ENCODE results near the gene NCOA7.

Gene NCOA7

DNA sequence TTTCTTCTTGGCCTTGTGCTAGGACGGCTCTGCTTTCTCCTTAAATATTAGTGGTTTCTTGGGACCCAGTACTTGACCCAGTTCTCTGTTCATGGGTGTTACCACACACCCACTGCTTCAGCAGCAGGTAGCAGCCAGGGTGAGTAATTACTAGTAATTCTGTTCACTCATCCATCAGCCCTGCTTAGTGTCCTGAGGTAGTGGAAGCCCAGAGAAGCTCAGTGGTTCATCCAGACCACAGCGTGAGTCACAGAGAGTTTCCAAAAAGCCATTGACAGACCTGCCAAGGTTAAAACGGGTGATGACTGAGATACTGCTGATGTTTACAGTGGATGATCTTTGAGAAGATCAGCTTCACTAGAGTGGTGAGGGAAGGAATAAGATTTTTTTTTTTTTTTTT is 114.1 kb downstream of the NCOA7 start:
- TF ChIP-seq GATA3 (IDR thresholded peaks at IDR 0.05; ENCODE audit: low read depth, low read length) (no peak), GATA2 (IDR thresholded peaks at IDR 0.05; ENCODE audit: low read depth, low read length) (no peak)

DNA sequence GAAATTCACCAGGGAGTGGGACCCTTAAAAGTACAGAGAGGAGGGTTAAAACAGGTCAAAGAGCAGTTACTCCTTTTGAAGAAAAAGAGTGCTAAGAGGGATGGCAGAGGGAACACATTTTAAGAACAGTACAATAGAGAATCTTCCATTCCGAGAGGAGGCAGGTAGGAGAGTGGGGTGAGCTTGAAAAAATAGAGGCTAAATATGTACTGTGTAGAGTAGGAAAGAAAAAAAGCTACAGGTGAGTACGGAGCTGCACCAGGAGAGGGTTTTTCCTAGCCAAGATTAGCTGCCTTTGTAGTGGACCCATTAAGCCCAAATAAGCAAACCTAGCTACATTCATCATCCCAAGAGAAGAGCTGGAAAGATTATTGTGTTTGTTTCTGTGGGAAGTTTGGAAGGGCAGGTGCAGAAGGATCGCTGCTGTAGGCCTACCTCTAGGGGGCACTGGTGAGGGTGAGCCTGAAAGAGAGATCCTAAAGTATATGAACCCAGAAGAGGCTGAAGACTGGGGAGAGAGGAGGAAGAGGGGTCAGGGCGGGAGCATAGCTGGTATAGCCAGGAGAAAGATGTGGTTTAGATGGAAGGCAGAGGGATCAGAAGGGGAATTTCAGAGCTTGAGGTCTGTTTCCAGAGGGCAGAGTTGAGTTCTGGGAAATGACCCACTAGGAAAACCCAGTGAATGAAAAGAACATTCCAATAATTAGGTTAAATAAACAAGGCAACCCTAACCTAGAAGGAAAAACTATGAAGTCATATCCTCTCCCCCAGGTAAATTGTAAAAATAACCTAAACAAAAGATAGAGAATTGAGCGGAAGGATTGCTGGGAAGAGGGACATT is 115.6 kb downstream of the NCOA7 start:
- TF ChIP-seq GATA3 (IDR thresholded peaks at IDR 0.05; ENCODE audit: low read depth, low read length) (no peak), GATA2 (IDR thresholded peaks at IDR 0.05; ENCODE audit: low read depth, low read length) (no peak)

DNA sequence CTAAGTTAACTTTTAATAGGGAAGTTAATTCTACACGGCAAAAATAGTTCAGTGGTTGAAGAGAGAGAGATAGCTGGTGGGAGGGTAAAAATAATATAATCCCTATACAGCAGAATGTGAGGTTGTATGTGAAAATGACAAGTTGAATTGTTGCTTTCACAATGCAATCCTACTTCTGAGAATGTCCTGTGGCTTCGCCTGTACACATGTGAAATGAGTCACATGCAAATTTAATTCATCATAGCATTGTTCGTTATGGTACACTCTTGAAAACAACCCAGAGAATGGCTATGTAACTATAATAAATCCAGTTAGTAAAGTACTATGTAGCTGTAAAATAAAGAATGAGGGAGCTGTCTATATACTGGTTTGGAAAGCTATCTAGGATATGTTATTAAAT is 119.8 kb downstream of the NCOA7 start:
- no peak for TF ChIP-seq GATA2 (IDR thresholded peaks at IDR 0.05; ENCODE audit: low read depth, low read length)
- no peak for TF ChIP-seq GATA3 (IDR thresholded peaks at IDR 0.05; ENCODE audit: low read depth, low read length)

DNA sequence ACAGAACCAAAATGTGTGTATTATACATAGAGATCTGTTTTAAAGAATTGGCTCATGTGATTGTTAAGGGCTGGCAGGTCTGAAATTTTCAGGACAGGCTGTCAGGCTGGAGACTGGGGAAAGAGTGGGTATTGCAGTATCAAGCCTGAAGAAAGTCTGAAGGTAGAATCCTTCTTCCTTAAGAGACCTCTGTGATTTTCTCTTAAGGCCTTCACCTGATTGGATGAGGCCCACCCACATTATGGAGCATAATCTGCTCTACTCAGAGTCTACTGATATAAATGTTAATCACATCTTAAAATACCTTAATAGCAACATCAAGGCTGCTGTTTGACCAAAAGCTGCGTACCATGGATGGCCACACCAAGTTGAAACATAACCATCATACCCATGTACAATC is 122.4 kb downstream of the NCOA7 start:
- TF ChIP-seq GATA3 (IDR thresholded peaks at IDR 0.05; ENCODE audit: low read depth, low read length) (no peak), GATA2 (IDR thresholded peaks at IDR 0.05; ENCODE audit: low read depth, low read length) (no peak)

DNA sequence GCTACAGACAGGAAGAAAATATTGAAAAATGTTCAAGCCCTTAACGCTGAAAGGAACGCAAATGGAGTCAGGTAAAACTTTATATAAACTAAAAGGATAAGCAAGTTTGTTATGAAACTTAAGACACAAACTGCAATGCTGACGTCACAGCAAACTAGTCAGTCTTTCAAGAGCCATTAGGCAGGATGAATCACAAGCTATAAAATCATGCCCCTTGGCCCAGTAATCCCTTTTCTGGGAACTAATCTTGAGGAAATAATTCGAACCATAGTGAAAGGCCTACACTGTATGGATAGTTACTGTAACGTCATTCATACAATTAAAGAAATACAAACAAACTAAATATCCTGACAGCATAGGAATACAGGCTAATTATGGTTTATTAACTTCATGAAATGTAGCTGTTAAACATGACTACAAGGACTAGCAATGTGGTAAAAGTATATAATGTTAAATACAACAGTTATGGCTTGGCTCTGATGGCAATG is 123.1 kb downstream of the NCOA7 start:
- TF ChIP-seq GATA2 (IDR thresholded peaks at IDR 0.05; ENCODE audit: low read depth, low read length), result no peak

DNA sequence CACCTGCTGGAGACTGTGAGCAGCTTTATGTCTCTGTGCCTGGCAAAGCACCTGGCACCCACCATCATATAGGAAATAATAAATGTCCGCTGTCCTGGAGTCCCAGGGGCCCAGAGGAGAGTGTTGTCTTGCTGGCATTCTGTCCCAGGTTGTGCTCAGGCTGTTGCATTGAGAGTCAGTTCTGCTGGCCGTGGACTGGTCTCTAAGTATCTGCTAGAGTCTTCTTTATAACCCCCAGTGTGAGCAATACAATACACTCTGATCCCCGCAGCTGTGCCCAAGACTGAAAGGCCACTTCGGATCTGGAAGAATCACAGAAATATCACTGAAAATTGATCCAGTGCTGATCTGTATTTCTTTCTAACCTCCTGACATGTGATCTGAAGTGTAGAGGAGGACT is 127.5 kb downstream of the NCOA7 start:
- TF ChIP-seq GATA2 (IDR thresholded peaks at IDR 0.05; ENCODE audit: low read depth, low read length) (no peak), GATA3 (IDR thresholded peaks at IDR 0.05; ENCODE audit: low read depth, low read length) (no peak)

DNA sequence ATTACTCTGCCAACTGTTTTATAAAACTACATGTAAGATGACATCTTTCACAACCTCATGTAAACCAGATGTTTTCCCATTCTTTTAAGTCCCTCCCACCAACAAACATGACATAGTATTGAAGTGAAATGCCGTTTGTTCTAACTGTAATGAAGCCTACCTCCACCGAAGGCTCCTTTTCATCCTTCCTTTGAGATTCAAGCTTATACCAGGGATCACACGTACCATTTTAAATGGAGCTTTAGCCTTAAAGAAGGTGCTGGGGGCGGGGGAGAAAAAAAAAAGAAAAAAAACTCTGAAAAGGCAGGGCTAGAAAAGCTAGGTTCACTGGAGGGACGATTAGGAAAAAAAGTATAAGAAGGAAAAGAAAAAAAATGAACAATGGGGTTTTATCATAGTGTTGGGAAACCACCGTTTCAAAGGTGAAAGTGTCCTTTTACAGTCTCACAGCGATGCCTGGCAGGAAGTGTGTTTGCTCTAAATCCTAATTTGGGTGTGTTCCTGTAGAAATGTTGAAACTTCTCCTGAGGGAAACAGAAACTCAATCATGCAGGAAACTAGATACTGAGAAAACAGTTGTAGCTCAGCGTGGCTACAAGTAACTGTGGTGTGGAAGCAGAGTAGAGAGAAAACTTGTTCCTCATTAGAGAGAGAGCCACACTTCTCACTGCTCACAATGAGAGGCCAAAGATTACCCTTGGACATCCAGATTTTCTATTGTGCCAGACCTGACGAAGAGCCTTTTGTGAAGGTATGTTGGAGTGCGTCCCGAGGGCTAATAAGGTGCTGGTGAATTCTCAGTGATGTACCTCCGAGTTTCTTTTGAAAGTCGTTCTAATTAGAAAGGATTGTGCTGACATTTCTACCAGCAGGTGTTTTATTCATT is 128.2 kb downstream of the NCOA7 start:
- TF ChIP-seq GATA3 (IDR thresholded peaks at IDR 0.05; ENCODE audit: low read depth, low read length) (no peak), GATA2 (IDR thresholded peaks at IDR 0.05; ENCODE audit: low read depth, low read length) (no peak)

DNA sequence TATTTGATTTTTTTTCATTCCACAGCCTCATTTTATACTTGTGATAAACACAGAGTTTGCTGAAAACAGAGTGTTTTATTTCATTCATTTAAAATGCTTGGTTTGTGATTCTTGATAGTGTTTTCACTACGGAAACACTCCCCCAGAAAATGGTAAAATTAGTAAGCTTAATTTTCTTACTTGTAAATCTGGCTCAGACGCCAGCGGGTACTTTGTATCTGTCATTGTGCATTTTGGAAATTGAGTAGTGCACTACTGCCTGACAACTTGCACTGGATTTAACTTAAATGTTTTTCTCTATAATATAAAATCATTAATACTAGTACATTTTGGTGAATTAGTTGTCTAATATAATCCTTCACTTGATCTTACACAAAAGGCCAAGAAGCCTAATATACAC is 128.9 kb downstream of the NCOA7 start:
- no peak for TF ChIP-seq GATA3 (IDR thresholded peaks at IDR 0.05; ENCODE audit: low read depth, low read length)
- no peak for TF ChIP-seq GATA2 (IDR thresholded peaks at IDR 0.05; ENCODE audit: low read depth, low read length)

DNA sequence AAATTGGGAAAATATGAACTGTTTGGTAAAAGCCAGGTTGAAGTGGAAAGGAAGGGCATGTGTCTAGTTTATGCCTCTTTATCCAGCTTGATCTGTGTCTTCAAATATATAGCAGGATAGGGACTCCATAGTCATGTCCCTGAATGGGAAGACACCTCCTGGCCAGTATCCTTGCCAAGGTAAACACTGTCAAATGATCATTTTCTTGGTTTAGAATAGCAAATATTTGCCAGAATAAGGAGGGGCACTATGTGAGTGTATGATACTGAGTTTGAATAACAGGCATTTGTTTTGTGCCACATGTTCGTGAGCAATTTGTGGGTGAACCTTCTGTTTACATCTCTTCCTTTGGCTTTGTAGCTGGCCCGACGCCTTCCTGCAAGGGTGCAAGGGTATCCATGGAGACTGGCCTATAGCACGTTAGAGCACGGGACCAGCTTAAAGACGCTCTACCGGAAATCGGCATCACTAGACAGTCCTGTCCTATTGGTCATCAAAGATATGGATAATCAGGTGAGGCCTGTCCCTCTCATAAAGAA is 131.6 kb downstream of the NCOA7 start:
- no peak for TF ChIP-seq GATA2 (IDR thresholded peaks at IDR 0.05; ENCODE audit: low read depth, low read length)
- TF ChIP-seq GATA3 (IDR thresholded peaks at IDR 0.05; ENCODE audit: low read depth, low read length), result no peak

DNA sequence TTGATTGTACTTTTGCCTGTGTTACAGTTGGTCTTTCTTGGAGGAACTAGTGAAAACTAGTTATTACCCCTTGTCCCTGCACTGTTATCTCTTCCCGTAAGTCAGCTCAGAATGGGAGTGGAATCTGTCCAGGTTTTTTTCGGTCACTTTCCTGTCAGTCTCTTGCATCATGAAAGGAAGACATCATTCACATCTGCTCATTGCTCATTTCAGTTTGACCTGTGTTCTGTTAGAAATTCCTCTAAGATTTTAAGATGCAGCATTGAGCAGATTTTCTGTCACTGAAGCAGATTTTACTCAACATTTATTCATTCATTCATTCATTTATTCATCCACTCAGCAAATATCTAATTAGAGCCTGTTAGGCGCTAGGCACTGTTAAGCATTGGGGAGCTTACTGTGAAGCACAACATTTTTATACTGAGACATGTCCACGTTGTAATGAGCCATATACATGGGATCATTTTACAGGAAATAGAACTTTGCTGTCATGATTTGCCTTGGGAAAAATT is 132.7 kb downstream of the NCOA7 start:
- TF ChIP-seq GATA3 (IDR thresholded peaks at IDR 0.05; ENCODE audit: low read depth, low read length) (no peak), GATA2 (IDR thresholded peaks at IDR 0.05; ENCODE audit: low read depth, low read length) (no peak)

DNA sequence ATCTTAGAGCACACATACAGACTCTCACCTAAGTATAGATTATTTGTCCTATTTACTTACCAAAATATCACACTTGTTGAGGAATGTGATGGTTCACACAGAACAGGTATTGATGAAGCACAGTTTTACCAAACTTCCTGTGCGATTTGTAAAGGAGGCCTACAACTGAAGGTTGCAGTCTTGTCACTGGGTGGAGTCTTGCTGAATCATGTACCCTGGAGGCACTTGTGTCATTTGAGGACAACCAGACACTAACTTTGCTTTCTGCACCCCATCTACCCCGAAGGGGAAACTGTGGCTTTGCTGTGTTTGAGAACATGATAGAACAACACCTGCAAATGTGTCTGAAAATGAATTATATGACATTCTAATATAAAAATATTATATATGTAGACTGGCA is 133.4 kb downstream of the NCOA7 start:
- TF ChIP-seq GATA2 (IDR thresholded peaks at IDR 0.05; ENCODE audit: low read depth, low read length) (no peak), GATA3 (IDR thresholded peaks at IDR 0.05; ENCODE audit: low read depth, low read length) (no peak)

DNA sequence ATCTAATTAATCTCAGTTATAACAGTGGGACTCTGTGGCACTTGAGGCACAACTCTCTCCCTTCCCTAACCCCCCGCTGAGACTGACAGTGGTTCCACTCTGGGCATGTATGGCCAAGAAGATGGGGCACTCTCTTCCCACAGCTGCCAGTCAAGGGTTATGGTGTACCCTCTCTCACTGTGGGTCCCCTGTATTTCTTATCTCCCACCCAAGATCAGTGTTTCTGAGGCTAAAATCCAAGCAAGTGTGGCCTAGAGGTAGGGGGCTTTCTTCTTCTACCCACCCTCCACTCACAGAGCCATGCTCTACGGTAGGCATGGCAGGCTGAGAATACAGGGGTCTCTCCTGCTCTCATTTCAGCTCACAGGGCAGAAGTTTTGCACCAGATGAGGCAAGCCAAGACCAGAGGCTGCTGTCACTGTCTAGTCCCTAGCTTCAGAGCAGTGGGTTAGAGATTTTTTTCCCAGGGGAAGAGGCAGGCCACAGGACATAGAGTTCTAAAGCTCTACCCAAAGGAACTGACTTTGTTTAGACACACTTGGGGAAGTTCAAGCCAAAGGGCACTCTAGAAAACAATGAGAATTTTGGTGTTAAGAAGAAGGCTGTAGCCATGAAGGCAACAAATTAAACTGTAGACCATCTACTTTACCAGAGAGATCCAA is 134.1 kb downstream of the NCOA7 start:
- no peak for TF ChIP-seq GATA3 (IDR thresholded peaks at IDR 0.05; ENCODE audit: low read depth, low read length)

DNA sequence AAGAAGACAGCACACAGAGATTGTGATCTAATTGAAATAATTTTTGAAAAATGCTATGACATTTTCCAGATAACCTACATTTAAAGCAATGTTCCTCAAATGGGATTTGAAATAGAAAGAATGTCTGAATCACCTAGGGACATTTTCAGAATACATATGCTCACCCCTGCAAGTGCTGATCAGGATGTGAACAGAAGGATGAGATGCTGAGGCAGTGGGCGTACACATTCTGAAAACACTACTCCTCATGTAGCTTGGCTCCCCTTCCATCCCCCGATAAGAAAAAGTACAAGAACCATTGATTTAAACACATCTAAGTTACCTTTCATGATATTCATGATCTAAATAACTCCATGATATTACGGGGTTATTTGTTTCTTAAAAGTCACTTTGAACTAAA is 136.0 kb downstream of the NCOA7 start:
- no peak for TF ChIP-seq GATA3 (IDR thresholded peaks at IDR 0.05; ENCODE audit: low read depth, low read length)
- TF ChIP-seq GATA2 (IDR thresholded peaks at IDR 0.05; ENCODE audit: low read depth, low read length), result no peak

DNA sequence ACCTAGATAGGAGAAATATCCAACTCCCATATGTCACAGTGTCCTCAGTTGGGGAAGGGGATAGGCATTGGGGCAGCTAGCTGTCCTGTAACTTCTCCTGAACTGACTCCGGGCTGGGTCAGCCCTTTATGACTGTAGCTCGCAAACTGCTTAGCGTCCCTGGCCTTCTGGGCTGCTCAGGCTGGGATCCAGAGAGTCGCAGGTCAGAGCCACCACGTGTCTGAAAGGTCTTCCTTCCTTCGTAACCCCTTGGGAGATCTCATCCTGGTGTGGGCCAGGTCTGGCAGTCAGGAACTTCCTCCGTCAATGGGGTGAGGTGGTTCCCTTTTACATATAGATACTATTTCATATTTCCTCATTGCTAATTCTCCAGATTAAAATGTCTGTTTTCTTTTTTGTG is 137.0 kb downstream of the NCOA7 start:
- TF ChIP-seq GATA2 (IDR thresholded peaks at IDR 0.05; ENCODE audit: low read depth, low read length), result no peak
- no peak for TF ChIP-seq GATA3 (IDR thresholded peaks at IDR 0.05; ENCODE audit: low read depth, low read length)

Data from SH-SY5Y (cell line).